ENCODE measurements around the gene CES2.
"Not testable (repeated sequence)": the region's sequence is repeated elsewhere in the genome, so short reads cannot be mapped to it uniquely, and the experiment has no call there.

The CES2 gene

DNA sequence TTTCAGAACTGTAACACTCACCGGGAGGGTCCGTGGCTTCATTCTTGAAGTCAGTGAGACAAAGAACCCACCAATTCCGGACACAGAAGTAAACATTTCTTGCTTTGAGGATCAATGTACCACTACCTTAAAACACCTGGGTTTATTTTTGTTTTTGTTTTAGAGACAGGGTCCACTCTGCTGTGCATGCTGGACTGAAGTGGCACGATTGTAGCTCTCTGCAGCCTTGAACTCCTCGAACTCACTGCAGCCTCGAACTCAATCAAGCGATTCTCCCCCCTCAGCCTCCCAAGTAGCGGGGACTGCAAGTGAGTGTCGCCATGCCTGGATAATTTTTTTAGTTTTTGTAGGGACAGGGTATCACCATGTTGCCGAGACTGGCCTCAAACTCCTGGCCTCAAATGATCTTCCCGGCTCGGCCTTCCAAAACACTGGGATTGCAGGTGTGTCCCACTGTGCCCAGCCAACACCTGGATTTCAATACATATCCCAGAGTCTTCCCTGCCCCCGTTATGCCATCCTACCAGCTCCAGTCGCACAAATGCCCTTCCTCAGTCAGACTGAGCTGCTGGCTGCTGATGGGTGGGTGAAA, 40.1 kb downstream of the CES2 start:
- H3K4me3 ChIP-seq (ENCODE audit: low read depth, low read length): no peak overlapping the region

DNA sequence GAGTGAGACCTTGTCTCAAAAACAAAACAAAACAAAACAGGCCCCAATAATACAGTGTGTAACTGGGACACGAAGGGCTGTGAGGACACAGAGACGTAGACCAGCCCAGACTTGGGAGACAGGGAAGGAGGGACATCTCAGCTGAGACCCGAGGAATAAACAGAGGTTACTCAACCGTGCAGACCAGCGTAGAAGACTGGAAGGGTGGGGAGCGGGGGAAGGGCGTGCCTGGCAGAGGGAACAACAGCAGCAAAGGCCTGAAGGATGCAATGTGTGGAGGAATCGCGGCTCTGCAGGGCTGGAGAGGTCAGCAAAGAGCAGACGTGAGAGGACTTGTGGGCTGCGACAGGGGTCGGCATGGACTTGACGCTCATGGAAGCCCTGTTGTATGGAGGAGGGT, 41.4 kb downstream of the CES2 start:
- H3K4me3 ChIP-seq (ENCODE audit: low read depth, low read length): no peak overlapping the region

DNA sequence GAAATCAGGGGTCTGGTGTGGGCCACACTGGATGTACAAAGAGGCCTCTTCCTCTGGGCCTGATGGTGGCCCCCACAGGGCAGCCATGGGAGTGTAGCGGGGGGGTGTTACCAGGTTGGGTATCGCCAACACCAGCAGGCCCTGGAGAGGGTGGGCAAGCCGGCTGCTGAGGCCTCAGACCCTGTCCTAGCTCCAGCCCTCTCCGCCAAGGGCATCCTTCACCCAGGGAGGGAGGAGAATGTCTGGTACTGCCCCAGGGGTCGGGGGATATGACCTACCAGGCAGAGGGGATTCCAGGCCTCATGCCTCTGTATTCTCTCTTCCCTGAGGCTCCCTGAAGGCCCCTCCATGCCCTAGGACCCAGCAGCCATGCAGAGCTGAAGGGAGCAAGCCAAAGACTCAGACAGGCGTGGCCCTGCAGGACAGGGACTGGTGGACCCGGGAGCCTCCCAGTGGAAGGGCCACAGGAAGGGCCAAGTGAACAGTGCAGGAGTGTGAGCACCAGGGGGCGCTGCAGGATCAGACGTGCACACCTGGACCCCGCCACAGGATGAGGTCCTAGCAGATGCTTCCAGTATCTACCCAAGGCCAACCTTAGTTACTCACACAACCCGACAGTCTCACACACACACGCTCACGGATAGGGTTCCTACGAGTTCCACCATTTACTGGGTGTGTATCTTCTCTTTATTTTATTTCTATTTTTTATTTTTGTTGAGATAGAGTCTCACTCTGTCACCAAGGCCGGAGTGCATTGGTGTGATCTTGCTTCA, 42.2 kb downstream of the CES2 start:
- H3K4me3 ChIP-seq (ENCODE audit: low read depth, low read length): no peak overlapping the region

DNA sequence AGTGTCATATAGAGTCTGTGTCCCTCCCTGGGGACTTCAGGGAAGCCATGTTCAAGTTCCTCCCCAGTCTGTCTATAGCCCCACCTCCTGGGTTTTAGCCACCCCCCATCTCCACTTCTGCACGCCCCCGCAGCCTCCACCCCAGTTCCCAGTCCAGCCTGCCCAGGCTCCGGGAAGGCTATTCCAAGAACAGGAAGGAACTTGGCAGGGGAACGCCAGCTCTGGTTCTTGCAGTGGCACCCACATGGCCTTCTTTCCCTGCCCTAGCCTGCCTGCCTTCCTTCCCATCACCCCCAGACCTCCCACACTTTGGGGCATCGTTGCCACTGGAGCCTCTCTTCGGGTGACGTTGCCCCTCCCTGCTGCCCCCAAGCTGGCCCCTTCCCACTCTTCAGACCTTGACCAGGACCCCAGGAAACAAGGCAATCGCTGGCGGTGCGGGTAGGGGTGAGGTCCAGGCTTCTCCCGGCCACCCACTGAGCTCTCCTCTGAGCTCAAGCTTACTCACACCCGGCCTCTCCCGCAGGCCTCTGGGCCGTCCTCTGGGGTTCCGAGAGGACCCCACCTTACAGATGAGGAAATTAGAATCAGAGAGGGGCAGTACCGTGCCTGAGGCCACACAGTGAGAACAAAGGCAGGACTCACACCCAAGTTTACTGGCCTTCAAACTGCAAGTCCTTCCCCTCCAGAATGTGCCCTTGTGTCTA, 43.8 kb downstream of the CES2 start:
- H3K4me3 ChIP-seq (ENCODE audit: low read depth, low read length): no peak overlapping the region

DNA sequence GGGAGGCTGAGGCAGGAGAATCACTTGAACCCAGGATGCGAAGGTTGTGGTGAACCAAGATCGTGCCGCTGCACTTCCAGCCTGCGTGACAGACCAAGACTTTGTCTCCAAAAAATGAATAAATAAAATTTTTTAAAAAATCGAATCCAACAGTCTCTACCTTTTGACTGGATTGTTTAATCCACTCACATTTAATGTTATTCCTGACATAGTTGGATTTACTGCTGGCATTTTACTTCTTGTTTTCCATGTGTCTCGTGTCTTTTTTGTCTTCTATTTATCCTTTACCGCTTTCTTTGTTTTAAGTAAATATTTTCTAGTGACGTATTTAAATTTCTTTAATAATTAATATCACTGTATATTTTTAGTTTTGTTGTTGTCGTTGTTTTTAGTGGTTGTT, 47.7 kb downstream of the CES2 start:
- H3K4me3 ChIP-seq (ENCODE audit: low read depth, low read length): no peak overlapping the region

DNA sequence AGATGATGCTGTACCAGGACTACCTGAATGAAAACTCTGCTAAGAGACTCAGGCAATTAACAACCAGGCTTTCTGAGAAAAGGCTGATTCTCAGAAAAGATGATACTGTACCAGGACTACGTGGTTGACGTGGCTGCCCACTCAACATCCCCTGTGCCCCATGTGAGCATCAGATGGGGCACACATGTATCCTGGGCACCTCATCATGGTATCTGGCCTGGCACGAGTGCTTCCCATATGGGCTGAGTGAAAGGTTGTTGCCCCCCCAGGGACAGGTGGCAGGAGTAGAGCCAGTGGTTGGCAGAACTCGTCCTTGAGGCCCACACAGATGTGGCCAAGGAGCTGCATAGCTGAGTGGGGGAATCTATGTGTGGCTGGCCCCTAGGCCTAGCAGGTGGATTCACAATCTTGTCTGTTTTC, 49.6 kb downstream of the CES2 start:
- H3K4me3 ChIP-seq (ENCODE audit: low read depth, low read length): no peak overlapping the region

DNA sequence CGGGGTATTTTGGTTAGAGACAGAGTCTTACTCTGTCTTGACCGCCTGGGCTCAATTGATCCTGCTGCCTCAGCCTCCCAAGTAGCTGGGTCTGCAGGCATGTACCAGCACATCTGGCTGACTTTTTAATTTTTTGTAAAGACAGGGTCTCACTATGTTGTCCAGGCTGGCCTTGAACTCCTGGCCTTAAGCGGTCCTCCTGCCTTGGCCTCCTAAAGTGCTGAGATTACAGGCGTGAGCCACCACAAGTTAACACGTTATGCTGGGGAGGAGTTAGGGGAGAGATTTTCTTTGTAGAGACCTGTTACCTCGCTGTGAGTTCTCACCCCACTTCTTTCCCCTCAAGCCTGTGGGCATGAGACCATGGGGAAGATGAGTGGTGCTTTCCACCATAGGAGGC, 51.2 kb downstream of the CES2 start:
- no peak overlapping the region for H3K4me3 ChIP-seq (ENCODE audit: low read depth, low read length)

DNA sequence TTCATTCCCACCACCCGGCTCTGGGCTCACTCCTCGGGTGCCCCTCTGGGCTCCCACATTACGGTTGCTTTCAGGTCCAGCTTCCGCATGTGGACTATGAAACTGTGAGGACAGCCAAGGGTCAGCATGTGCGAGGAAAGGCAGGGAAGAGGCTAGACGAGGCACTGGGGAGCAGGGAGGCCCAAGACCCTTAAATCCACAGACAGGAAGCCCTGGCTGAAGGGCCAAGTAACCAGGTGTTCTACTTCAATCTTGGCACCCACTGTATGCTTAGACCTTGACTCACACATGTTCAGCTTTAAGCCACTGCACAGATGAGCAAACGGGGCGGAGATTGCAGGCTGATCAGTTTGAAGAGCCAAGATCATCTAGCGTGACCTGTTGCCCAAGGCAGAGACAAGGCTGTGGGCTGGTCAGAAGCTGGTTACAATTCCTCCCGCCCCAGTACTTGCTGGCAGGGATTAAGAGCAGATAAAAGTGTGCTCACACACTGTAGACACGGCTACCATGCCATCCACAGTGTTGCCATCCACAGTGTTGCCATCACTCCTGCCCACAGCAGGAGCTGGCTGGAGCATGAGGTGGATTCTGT, 53.0 kb downstream of the CES2 start, which contains the start of gene CES4A:
CES4A (plus strand) TSS at position 393 of the 592 bp plus-strand sequence; CDS start at position 577, 184 bp downstream.
- H3K4me3 ChIP-seq (ENCODE audit: low read depth, low read length): no peak within 1 kb of the TSS

DNA sequence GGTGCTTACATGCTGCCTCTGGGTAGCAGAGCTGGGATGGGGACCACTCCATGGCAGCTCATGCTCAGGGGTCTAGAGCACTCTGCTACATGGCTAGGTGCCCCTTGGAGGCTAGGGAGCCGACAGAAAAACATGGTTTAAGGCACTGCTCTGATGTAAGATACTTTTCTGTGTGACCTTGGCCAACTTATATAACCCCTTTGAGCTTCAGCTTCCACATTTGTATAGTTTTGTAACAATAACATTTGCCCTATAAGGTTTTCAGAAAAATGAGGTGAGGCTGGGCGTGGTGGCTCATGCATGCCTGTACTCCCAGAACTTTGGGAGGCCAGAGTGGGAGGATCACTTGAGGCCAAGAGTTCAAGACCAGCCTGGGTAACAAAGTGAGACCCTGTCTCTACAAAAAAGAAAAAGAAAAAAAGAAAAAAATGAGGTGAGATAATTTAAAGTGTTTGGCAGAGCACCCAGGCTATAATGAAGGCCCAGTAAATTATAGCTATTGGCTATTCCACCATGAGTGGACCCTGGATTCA, 56.3 kb downstream of the CES2 start:
- H3K4me3 ChIP-seq (ENCODE audit: low read depth, low read length): no peak overlapping the region

DNA sequence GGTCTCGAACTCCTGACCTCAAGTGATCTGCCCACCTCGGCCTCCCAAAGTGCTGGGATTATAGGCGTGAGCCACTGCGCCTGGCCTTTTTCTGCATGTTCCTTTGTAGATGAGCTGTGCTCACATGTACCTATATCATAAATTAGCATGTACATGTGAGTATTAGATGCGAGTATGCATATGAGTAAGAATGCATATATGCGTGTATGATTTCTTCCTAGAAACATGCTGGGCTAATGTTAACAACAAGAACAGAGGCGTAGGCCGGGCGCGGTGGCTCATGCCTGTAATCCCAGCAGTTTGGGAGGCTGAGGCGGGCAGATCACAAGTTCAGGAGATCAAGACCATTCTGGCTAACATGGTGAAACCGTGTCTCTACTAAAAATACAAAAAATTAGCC, 58.2 kb downstream of the CES2 start:
- not testable (repeated sequence) for H3K4me3 ChIP-seq (ENCODE audit: low read depth, low read length)
